CD4-positive, alpha-beta T cell (primary cell): ENCODE data around the gene GRXCR2. TPM values are rescaled to one million over a fixed set of nuclear protein-coding genes. Genes with fewer than 3 reads are reported as not detected.

ENCODE experiments used
- ATAC-seq: fragments of 200-7000 bp; cut with Tn5 transposase; one replicate; pipeline ENCODE4 v1.10.0; 2022; ENCODE audit warnings: mild to moderate bottlenecking; ENCODE audit not compliant: poor library complexity
- CTCF ChIA-PET: fragments of 350-600 bp; sonication (Branson Sonifier 250); formaldehyde crosslinking; loops from one replicate; lab custom pipeline; 2021; ENCODE audit warnings: antibody characterized with exemption, inconsistent platforms; lab: Charles Lee
- POLR2A ChIA-PET: fragments of 350-600 bp; sonication (Branson Sonifier 250); formaldehyde crosslinking; loops from one replicate; lab custom pipeline; 2021; ENCODE audit warnings: antibody characterized with exemption, inconsistent platforms; lab: Charles Lee
- DNase-seq, 14 experiments: peaks; one replicate each; pipeline ENCODE4 v3.0.0-alpha.2; 2013 to 2020; ENCODE audit warnings: mixed read lengths in 2 of 14
- H3K27ac ChIP-seq, 2 donors: one replicate each; pipeline versions ENCODE4 v1.5.1 to v1.7.0; 2013; ENCODE audit warnings: low read length in 2 of 2, low read depth in 1 of 2, mild to moderate bottlenecking in 1 of 2
- H3K27me3 ChIP-seq, 2 experiments: 1 replicate in 1 of 2; 2 replicates in 1 of 2; pipeline versions ENCODE4 v1.6.1 to v1.7.0; 2013; ENCODE audit warnings: low read length in 2 of 2, control low read depth in 1 of 2, mild to moderate bottlenecking in 1 of 2, moderate library complexity in 1 of 2; ENCODE audit not compliant: insufficient read depth in 2 of 2, control insufficient read depth in 1 of 2
- H3K36me3 ChIP-seq: one replicate; pipeline ENCODE4 v1.6.1; 2013; ENCODE audit warnings: low read length, control low read depth; ENCODE audit not compliant: insufficient read depth
- H3K4me1 ChIP-seq: one replicate; pipeline ENCODE4 v1.6.1; 2013; ENCODE audit warnings: low read length, control low read depth; ENCODE audit not compliant: insufficient read depth
- H3K4me3 ChIP-seq: one replicate; pipeline ENCODE4 v1.5.1; 2013; ENCODE audit warnings: mild to moderate bottlenecking, low read length, moderate library complexity
- H3K9me3 ChIP-seq, 2 experiments: 1 replicate in 1 of 2; 2 replicates in 1 of 2; pipeline versions ENCODE4 v1.6.1 to v1.7.0; 2013; ENCODE audit warnings: low read length in 2 of 2, mild to moderate bottlenecking in 2 of 2, control low read depth in 1 of 2, moderate library complexity in 1 of 2; ENCODE audit not compliant: control insufficient read depth in 1 of 2, insufficient read depth in 1 of 2
- H3K27ac Mint-ChIP-seq: one replicate; pipeline ENCODE4 v1.8.0; 2020; ENCODE audit warnings: mixed read lengths
- H3K27me3 Mint-ChIP-seq: one replicate; pipeline ENCODE4 v1.8.0; 2021; ENCODE audit warnings: mixed read lengths
- H3K36me3 Mint-ChIP-seq: one replicate; pipeline ENCODE4 v1.8.0; 2021; ENCODE audit warnings: low read depth, mixed read lengths
- H3K4me1 Mint-ChIP-seq: one replicate; pipeline ENCODE4 v1.8.0; 2021; ENCODE audit warnings: low read depth, mixed read lengths
- H3K4me3 Mint-ChIP-seq: one replicate; pipeline ENCODE4 v1.8.0; 2020; ENCODE audit warnings: mild to moderate bottlenecking, mixed read lengths
- H3K9me3 Mint-ChIP-seq: one replicate; pipeline ENCODE4 v1.8.0; 2020; ENCODE audit warnings: mixed read lengths
- intact Hi-C, 2 experiments: fragments of 100-400 bp; cut with DNase I in 1 of 2; cut with micrococcal nuclease in 1 of 2; formaldehyde crosslinking; loops; one replicate each; pipeline versions ENCODE4 v1.15.1 to v1.9.0; 2023 to 2025; cut with DNase I, micrococcal nuclease
- polyA plus RNA-seq, 2 donors: library from polyadenylated mRNA; unstranded; fragments of 120-200 nt; gene quantifications; one replicate each; pipeline ENCODE4 v1.2.1, GENCODE V29; 2013
- total RNA-seq, 174 experiments: library from RNA in 2 of 174; stranded (reverse) in 2 of 174; gene quantifications; one replicate each; pipeline ENCODE4 v1.2.3 and lab custom pipeline; 2021 to 2026
- TF ChIP-seq, protein P1 (sequence below): fragments of 200-600 bp; IDR thresholded peaks from one replicate; pipeline ENCODE4 v1.8.0; 2022; ENCODE audit warnings: antibody characterized with exemption, mild to moderate bottlenecking

Gene GRXCR2, protein sequence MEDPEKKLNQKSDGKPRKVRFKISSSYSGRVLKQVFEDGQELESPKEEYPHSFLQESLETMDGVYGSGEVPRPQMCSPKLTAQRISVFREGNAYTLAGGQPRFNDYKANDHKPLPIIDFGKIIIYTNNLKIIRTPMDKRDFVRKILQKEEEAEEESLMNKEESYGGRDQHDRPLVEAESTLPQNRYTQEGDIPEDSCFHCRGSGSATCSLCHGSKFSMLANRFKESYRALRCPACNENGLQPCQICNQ
- total RNA-seq (not detected), total RNA-seq (lab: John Stamatoyannopoulos, UW) (0 to 0.08 (median 0) reads per million in 172 experiments)
- polyA plus RNA-seq (2013, experiment 1 of 2), result not detected
- polyA plus RNA-seq (2013, experiment 2 of 2), result not detected

DNA sequence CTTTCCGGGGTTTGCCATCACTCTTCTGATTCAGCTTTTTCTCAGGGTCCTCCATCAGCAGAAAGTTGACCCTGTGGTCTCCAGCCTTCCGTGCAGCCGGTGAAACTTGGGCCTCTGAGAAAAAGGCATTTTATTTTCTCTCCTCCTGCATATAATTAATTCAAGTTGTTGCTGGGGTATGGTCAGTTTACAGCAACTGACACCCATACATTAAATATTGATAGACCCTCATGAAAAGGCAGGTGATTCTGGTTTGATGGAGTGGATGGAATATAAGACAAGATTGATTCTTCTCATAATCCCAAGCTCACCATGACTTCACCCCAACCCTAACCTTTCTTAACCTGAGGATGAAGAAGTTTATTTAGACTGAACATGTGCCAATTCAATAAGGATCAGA lies at the start of gene GRXCR2:
GRXCR2 (minus strand) TSS at position 101 of the 400 bp plus-strand sequence; CDS start at position 55, 46 bp downstream.
- no peaks in the 10 kb centered on the region for H3K9me3 Mint-ChIP-seq
- intact Hi-C loops, result no loop called here
- Histone ChIP-seq H3K9me3 (peaks cover 0 to 4% of the 10 kb centered on the region in 2 experiments), H3K27me3 (no peaks in the 10 kb centered on the region), H3K27ac (no peak within 1 kb of the TSS), H3K4me1 (no peaks in the 10 kb centered on the region), H3K4me3 (no peak within 1 kb of the TSS), H3K36me3 (no peaks in the 10 kb centered on the region)
- no peak within 1 kb of the TSS for H3K27ac Mint-ChIP-seq
- H3K4me1 Mint-ChIP-seq, result no peaks in the 10 kb centered on the region
- H3K27me3 Mint-ChIP-seq, result peaks cover 35% of the 10 kb centered on the region
- ChIA-PET CTCF (no interaction called here), POLR2A (no interaction called here)
- H3K36me3 Mint-ChIP-seq, result no peaks in the 10 kb centered on the region
- H3K4me3 Mint-ChIP-seq, result no peak within 1 kb of the TSS
- DNase-seq (no peak), ATAC-seq (no peak)
- TF ChIP-seq, protein P1, sequence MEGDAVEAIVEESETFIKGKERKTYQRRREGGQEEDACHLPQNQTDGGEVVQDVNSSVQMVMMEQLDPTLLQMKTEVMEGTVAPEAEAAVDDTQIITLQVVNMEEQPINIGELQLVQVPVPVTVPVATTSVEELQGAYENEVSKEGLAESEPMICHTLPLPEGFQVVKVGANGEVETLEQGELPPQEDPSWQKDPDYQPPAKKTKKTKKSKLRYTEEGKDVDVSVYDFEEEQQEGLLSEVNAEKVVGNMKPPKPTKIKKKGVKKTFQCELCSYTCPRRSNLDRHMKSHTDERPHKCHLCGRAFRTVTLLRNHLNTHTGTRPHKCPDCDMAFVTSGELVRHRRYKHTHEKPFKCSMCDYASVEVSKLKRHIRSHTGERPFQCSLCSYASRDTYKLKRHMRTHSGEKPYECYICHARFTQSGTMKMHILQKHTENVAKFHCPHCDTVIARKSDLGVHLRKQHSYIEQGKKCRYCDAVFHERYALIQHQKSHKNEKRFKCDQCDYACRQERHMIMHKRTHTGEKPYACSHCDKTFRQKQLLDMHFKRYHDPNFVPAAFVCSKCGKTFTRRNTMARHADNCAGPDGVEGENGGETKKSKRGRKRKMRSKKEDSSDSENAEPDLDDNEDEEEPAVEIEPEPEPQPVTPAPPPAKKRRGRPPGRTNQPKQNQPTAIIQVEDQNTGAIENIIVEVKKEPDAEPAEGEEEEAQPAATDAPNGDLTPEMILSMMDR, result no peak

DNA sequence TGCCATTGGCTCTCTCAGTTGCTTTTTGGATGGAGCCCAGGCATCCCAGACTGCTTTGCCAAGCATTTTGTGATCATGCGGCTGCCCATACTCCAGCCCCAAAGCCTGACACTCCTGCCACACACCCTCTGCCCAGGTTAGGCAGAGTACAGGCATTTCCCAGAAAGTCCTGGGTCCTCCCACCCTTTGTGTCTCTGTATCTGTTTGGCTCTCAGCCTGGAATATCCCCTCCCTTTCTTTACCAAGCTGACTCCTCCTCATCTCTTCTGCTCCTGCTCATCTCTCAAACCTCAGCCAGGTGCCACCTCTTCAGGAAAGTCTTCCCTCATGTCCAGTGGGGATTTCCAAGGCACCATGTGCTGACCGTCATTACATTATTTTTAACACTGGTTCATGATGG lies 49.2 kb upstream of the GRXCR2 start:
- Histone ChIP-seq H3K36me3 (no peaks in the 10 kb centered on the region), H3K4me1 (no peaks in the 10 kb centered on the region), H3K4me3 (no peak overlapping the region), H3K27me3 (peaks cover 0 to 3% of the 10 kb centered on the region in 2 experiments), H3K27ac (no peak overlapping the region), H3K9me3 (no peaks in the 10 kb centered on the region)
- Mint-ChIP-seq H3K27me3 (peaks cover 5% of the 10 kb centered on the region), H3K4me3 (no peak overlapping the region), H3K9me3 (no peaks in the 10 kb centered on the region), H3K36me3 (no peaks in the 10 kb centered on the region), H3K4me1 (no peaks in the 10 kb centered on the region), H3K27ac (no peak overlapping the region)
- CTCF ChIA-PET, result no interaction called here
- ATAC-seq, result no peak
- intact Hi-C loops, result no loop called here
- TF ChIP-seq, protein P1, result no peak
- DNase-seq, result no peak
- POLR2A ChIA-PET, result no interaction called here

DNA sequence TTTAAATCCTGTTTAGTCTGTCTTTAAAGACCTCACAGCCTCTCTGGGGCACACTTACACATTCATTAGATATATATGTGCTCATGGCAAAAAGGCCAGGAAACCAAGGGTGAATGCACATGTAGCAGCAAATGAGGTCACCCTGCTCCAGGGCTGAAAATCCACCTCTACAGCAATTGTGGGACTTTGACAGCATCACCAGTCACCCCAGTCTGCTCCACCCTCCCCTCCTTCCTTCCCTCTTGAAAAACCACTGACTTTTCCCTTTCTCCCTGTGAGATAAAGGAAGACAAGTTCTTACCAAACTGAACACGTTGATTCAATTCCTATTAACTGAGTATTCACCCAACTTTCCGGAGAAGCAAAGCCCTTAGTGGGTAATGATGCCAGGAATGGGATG lies 48.4 kb upstream of the GRXCR2 start:
- Mint-ChIP-seq H3K9me3 (no peaks in the 10 kb centered on the region), H3K27me3 (peaks cover 5% of the 10 kb centered on the region), H3K36me3 (no peaks in the 10 kb centered on the region), H3K4me1 (no peaks in the 10 kb centered on the region), H3K4me3 (no peak overlapping the region), H3K27ac (no peak overlapping the region)
- Histone ChIP-seq H3K4me3 (no peak overlapping the region), H3K27ac (no peak overlapping the region), H3K9me3 (no peaks in the 10 kb centered on the region), H3K36me3 (no peaks in the 10 kb centered on the region), H3K27me3 (peaks cover 0 to 3% of the 10 kb centered on the region in 2 experiments), H3K4me1 (no peaks in the 10 kb centered on the region)
- ChIA-PET CTCF (no interaction called here), POLR2A (no interaction called here)
- TF ChIP-seq, protein P1, result no peak
- intact Hi-C loops, result no loop called here
- no peak for DNase-seq
- ATAC-seq, result no peak
